Measurements from ENCODE around the gene C2.

The C2 gene

DNA sequence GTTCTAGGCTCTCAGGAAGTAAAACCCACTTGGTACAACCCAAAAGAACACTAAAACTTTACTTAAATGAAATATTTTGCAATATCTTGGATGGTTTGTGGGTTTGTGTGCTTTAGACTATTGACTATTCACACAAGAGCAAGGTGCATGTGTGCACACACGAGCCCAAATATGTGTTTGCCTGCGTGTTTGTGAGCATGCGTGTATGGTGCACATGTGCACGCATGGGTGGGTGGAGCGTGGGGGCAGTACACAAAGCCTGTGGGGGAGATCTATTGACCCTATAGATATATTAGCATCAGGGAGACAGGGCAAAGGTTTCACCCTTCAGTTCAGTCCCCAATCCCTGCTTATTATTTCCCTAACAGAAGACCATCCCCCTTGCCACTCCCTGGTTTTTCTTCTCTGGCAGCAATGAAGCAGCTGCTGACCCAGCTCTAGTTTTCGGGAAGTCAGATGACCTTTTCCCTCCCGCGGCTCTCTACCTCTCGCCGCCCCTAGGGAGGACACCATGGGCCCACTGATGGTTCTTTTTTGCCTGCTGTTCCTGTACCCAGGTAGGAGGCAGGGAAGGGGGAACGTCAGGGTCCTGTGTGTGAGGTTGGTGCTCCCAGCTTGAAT, at the start of gene C2:
Gene C2, plus strand, starts transcription at position 476 of the 621 bp plus-strand sequence. Its CDS starts 36 bp downstream, at position 512.
- DNase-seq: no peak

DNA sequence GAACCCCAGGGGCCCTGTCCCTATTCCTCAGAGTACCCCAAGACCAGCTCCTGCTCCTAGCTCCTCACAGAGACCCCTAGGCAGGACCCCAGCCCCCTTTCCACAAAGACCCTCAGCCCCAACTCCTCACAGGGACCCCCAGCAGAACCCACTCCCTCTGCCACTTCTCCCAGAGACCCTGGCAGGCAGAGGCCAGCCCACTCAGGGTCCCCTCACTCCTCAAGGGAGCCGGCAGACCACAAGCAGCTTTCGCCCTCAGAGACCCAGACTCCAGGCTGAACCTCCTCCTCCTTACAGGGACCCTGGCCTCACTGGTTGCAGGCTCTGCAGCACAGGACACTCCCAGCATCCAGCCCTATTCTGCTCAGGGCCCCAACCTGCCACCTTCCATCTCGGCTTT, 49.3 kb upstream of the C2 start:
- no peak for DNase-seq

DNA sequence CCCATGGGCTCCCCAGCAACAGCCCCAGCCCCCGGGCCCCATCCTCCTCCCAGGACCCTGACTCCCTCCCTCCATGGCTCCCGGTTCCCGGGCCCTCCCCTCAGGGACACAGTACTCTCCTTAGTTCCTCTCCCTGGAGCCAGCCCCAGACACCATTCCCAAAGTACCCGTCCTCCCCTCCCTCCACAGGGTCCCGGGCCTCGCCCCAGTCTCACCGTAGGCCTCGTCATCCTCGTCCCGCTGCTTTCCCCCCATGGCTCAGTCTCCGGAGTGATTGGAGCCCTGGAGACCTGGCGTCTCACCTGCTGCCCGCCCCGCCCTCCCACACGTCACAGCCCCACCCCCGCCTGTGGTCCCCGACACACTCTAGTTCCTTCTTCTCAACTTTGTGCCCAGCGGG, 48.8 kb upstream of the C2 start, which contains the start of gene SLC44A4:
Gene SLC44A4, minus strand, starts transcription at position 272 of the 400 bp plus-strand sequence. Its CDS starts 17 bp downstream, at position 255.
- no peak for DNase-seq

DNA sequence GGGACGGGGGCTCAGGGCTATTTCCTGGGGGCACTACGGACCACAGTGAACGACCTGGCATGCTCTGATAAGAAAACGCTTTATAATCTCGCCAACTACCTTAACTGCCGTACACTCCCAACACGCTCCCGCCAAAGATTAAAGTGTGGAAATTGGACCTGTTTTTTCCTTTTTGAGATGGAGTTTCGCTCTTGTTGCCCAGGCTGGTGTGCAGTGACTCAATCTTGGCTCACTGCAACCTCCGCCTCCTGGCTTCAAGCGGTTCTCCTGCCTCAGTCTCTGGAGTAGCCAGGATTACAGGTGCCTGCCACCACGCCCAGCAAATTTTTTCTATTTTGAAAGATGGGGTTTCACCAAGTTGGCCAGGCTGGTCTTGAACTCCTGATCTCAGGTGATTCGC, 48.4 kb upstream of the C2 start:
- DNase-seq: no peak

DNA sequence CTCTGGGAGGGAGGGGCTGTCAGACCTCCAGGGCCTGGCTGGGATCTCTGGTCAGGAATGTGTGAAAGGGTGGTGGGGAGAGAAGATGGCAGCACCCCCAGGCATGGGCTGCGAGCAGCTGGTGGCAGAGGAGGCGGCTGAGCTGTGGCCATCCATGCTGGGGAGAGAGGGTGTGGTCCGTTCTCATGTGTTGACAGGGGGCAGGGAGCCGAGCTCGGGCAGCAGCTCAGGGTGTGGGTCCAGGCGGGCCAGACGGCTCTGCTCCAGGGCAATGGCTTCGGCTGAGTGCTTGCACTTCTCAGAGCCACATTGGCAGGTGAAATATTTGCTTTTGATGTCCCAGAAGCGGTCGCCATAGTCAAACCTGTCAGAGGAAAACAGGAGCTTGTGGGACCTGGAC, 47.6 kb upstream of the C2 start:
- DNase-seq: no peak

DNA sequence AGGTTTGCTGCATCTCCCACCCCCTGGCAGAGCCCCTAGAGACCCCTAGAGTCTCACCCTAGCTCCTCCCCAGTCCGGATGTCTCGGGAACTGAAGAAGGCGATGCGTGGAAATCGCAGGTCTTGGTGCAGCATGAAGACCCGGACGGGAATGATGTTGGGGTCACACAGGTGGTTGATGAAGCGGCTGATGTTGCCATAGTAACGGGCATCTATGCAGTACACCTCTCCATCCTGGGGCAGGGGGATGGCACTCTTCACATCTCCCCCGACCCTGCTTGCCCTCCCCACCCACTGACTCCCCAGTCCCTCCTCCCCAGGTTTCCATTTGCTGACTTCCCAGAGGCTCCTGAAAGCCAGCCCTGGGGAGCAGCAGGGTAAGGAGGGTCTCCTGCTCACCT, 46.9 kb upstream of the C2 start:
- DNase-seq: no peak

DNA sequence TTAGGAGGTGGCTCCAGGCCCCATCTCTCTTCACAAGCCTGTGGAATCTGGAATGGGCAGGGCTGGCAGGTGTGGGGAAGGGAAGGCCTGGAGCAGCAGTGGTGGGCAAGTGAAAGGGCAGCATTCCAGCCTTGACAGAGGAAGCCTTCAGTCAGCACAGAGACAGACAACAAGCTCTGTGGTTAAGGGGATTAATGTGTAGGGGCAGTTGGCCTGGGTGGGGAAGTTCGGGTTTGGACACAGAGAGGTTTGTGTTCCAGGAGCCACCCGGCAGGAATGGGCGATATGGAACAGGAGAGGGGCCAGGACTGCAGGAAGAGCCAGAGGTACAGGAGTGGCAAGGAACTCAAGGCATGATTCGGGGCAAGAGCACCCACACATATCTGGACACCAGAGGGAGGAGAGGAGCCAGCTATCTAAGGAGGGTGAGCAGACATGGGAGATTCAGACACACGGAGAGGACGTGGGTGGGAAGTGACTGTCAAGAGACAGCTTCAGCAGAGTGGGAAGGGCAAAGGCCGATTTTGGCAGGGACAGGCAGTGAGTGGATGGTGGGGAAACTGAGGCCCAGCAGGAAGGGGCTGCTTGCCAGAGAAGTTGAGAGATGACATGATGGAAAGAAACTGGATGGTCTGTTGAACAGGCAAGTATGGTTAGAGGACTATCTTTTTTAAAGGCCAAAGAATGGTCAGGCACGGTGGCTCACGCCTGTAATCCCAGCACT, 46.2 kb upstream of the C2 start:
- no peak for DNase-seq

DNA sequence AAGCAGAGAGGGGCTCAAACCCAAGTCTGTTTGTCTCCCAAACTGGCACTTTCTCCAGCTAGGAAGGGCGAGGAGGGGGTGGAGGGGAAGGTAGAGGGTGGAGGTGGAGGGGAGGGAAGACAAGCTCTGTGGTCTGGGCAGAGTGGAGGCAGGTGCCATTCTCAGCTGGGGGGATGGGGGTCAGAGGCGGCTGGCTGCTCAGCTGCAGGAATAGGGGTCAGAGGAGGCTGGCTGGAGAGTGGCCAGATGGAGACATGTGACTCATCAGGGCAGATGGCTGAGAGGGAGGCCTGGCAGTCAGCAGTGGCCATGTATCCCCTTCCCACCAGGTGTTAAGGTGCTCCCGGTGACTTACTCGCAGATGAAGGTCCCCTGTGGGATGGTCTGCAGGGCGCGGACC, 45.2 kb upstream of the C2 start:
- DNase-seq: no peak

DNA sequence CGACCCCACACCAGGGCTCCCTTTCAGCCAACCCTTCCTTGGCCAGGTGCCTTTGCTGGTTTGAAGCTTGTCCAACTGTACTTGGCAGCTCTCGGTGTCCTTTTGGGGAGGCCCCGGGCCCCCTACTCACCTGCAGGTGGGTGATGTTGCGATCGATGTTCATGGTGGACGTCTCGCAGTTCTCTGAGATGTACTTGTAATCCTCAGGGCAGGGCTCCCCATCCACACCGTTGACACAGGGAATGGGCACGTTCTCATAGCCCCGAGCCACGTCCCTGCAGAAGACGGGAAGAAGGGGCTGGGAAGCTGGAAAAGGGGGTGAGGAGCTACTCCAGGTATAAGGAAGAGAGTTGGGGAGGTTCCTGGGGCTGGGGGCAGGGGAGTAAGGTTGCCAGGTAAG, 43.8 kb upstream of the C2 start:
- no peak for DNase-seq

DNA sequence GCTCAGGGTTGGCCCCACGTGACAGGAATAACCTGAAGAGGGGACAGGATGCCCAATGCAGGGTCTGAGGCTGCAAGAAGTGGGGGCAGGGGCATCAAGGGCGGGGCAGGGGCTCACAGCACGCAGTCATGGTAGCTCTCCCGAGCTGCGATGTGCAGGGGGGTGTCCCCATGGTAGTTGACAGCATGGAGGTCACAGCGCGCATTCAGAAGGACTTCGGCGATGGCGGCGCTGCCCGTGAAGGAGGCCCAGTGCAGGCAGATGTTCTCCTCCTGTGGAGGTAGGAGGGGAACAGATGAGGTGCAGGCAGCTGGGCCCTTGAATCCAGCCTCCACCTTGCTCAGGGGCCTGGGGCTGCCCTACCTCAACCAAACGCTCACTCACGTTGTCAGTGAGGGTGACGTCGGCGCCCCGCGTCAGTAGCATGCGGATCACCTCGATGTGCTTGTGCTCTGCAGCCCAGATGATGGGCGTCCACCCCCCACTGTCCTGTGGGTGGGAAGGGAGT, 42.9 kb upstream of the C2 start:
- no peak for DNase-seq

DNA sequence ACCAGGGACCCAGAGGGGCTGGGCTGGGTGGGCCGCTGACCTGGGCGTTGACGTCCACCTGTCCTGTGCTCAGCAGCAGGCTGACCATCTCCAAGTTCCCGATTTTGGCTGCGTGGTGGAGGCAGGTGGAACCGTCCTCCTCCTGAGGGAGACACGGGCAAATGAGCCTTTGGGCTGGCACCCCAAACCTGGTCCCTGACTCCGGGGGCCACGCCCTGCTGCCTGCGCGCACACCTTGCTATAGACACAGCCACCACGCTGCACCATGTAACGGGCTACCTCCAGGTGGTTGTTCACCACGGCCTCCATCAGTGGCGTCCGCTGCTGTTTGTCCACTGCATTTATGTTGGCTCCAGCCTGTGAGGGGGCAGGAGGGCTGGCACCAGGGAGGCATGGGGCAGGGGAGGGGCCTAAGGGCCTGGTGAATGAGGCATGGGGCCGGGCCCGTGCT, 41.0 kb upstream of the C2 start:
- DNase-seq: no peak

DNA sequence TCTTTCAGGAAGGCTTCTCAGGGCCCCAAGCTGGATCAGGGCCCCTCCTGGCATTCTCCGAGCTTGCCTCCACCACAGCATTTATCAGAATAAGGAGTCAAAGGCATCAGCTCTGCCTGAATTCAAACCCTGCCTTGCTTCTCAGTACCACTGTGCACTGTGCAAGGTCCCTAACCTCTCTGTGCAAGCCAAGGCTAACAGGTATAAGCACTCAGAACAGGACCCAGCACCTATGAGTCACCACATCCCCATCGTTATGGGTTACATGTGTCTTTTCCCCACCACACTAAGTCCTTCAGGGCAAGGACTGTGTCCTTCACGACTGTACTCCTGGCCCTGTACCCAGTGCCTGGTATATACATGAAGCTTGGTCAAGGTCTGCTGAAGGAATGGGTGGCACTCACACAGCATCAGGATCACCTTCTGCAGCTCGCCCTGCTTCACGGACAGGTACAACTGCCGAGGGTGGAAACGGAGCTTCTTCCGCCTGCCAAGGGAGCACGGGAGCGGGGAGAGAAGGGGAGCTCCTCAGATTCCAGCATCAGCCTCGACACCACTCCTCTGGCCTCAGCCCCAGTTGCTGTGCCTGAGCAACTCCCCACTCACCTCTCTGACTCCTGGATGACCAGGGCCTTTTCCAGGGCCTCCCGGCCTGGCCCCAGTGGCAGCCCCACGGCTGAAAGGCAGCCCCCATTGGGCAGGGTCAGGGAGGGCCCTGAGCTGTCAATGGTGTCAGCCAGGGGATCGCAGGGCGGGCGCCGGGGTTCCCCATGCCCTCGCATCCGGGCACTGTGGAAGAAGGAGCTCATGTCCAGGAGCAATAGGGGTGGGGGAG, 40.1 kb upstream of the C2 start:
- DNase-seq: no peak

DNA sequence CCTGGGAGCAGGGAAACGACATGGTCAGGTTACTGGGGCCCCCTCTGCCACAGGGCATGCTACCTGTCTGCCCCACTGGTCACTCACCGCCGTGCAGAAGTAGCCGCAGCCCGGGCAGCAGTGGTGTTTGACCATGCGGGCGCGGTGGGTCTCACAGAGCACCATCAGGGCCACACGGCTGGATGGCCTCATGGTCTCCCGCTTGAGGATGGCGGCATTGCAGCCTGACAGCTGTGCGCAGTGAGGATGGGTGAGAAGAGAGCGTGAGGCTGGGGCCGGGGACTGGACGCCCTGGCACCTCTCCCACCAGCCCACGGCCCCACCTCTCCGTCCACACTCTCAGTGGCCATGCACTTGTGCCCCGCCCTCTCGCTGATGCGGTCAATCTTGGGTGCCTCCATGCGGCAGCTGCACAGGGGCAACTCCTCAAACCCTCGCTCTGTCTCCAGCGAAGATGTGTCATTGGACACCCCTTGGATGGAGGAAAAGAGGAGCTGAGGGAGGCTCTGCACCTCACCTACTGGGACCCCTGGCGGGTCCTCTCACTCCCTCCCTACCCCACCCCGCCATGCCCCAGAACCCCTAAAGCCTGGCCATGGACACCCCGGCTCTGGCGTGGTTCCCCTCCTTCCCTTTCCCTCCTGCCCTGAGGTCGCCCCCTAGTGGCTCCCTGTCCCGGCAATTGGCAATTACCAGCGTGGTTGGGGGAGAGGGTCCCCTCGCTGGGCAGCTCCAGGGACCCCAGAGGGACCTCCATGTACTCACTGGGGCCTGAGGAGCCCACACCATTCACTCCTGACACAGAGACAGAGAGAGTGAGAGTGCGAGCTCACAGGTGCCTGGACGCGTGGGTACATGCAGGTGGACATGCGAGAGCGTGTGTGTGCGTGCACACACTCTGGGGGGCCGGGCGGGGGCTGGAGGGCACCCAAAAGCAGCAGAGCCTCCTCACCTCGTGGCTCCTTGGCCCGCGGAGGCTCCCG, 39.0 kb upstream of the C2 start:
- DNase-seq: no peak

DNA sequence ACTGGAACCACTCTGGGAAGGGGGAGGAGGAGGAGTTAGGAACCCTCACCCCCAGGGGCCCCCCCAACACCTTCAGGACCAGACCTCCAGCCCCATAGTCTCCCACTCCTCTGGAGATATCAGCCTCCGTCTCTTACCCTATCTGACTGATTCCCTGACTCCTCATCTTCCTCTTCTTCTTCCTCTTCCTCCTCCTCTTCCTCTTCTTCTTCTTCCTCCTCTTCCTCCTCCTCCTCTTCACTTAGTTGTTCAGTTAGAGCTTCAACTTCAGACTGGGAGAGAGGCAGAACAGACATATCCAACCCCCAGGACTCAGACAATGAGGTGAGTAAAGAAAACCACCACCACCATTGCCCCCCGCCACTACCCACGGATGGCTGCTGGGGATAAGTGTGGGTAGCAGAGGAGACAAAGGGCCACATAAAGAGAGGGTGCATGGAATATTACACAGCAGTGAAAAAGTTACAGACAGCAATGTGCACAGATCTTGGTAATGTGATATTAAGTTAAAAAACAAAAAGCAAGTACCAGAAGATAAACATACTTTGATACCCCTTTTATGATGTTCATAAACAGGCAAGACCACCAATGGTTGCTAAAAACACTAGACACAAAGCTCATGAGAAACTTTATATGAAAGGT, 38.1 kb upstream of the C2 start:
- DNase-seq: no peak

DNA sequence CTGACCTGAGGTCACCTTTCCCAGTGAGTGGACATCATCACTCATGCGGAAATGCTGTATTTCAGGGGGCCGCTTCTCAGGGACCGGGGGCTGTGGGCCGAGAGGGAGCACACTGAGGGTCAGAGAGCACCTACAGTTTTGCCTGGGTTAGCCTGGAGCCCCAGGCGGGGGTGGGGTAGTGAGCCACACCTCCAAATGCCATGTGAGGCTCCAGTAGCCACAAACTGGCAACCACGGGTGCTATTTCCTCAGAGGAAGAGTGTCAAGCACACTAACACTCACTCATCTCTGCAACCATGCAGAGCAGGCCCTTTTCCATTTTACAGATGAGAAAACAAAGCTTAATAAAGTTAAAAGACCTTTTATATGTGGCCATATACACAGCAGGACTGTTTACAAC, 34.7 kb upstream of the C2 start:
- DNase-seq: no peak

DNA sequence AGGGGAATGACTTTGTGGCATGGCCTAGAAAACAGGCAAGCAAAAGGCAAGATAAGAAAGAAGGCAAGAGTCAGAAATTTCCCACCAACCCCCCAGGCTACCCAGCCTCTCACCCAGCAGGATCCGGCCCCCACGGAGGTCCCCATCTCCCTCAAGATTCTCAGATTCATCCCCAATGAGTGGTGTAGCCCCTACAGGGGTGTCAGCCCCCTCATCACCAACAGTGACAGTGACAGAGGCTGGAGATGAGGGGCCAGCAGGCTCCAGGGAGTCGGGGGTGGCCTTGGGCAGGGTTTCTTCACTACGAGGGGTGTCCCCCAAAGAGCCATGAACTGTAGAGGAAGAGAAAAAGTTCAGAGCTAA, 31.0 kb upstream of the C2 start:
- no peak for DNase-seq

DNA sequence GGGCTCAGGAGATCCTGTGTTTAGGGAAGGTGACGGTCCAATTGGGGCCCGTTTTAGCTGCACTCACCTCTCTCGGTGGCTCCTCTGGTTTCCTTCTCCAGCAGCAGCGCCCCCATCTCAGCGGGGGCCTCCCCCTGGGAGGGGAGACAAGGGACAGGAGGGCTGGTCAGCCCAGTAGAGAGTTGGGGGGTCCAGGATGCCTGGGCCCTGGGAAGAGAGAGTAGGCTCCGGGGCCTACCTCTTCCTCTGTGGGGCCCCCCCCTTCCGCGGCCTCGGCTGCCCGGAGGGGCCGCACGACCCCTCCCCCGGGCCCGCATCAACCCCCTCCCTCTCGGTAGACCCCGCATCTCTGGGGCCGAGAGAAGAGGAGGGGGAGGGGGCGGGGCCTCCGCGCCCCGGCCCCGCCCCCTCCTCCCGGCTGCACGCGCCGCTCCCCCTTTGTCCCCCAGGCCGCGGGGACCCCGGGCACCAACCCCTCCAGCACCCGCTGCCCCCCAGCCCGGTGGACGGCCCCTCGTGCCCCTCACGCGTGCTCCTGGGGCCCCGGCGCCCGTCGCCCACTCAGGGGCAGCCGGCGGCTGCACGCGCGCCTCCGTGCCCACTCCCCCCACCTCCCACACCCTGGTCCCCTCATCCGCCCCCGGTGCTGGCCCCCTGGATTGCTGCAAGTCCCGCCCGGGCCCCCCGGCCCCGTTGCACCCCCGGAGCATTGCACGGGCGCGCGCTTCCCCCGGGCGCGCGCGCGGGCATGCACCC, 30.5 kb upstream of the C2 start:
- DNase-seq: no peak

DNA sequence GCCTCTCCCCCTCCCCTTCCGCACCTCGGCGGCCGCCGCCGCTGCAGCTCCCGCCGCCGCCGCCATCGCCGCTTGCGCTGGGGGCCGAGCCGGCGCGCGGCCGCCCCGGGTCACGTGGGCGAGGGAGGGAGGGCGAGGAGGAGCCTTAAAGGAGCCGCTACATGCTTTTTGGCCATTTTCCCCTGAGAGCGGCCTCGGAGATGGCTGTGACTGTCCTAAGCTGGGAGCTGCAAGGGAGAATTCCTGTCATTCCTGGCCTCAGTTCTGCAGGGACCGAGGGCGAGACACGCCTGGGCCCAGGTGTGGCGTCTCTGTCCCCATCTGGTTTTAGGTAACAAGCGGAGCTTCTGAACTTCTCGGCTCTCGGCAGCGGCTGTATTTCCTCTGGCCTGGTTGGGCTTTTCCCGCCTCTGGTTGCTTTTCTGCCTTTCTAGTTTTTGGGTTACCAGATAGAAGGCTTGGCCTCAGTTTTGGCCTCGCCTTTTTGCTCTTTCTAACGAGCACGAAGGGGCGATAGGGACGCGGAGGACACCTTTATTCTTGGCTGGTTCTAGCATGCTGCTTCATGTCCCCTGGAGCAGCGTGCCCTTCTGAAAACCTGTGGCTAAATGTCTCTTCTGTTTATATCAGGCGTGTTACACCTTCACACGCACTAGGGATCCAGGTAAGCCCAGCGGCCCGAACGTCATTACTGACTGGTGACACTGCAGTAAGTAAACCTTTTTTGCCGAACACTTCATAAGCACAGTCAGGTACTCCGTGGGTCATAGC, 29.7 kb upstream of the C2 start, which contains the start of gene EHMT2:
Gene EHMT2, minus strand, starts transcription at position 87 of the 771 bp plus-strand sequence. Its CDS starts 21 bp downstream, at position 66.
- DNase-seq: no peak

DNA sequence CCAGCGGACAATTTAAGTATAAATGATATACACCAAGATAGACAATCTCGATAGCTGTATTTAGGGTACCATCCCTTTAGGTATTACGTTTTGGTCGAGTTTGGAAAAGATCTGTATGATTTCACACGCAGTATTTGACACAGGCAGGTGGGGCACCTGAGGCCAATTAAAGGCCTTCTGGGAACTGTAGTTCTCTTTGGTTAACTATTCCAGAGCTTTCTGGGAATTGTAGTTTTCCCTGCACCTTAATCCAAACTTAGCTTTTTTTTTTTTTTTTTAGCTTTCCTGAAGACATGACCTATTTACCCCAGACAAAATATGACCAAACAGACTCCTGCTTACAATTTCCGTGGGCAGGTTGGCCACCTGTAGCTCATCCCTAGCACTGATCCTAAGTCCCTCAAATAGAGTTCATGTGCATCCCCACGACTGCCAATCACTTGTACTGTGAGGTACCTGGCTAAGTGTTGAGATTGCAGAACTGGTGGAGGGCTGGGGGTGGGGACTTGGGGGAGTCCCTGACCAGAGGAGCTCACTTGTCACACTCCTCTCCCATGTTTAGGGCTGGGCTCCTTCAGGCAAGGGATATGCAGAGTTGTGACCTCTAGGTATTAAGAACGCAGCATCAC, 29.0 kb upstream of the C2 start:
- no peak for DNase-seq

DNA sequence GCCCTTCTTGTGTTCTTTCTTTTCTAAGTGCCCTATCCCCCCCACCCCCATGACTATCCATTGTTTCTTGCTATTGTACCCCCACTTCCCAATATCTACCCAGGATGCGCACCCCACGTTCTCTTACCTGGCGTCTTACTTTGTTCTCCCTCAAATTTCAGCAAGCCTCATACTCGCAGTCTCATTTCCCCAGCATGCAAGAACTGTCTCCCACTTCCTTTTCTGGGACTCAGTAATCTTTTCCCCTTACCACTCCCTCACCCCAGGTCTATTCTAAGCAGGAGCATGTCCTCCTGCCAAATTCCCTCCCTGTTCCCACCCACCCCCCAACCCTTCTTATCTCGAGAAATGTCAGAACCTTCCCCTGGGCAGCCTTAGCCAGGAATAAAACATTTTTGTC, 28.3 kb upstream of the C2 start:
- no peak for DNase-seq
